GM18519 (cell line): ENCODE data around the gene HYCC2.
A peak's percentile ranks its signal among the peaks of the same experiment; 100 is the strongest.
"Not testable (repeated sequence)": the region's sequence is repeated elsewhere in the genome, so short reads cannot be mapped to it uniquely, and the experiment has no call there.

Experiments used
- ATAC-seq: cut with Tn5 transposase; IDR thresholded peaks from one replicate; pipeline ENCODE4 v1.9.1; 2021; ENCODE audit warnings: mild to moderate bottlenecking, moderate library complexity; ENCODE audit not compliant: unreplicated experiment, low FRiP score

HYCC2 gene

GRCh38 chr2:201073071-201073470, 1.6 kb upstream of the HYCC2 start:
- ATAC-seq = no peak

GRCh38 chr2:201072201-201072530, 695 bp upstream of the HYCC2 start:
- ATAC-seq = no peak

GRCh38 chr2:201070948-201071478, 458 bp downstream of the HYCC2 start:
- ATAC-seq = peak; percentile 2

- no peak for ATAC-seq
Observed at GRCh38 chr2:201064797-201065329, 6.6 kb downstream of the HYCC2 start.

GRCh38 chr2:201063516-201063915, 8.0 kb downstream of the HYCC2 start:
- ATAC-seq = not testable (repeated sequence)

GRCh38 chr2:201059961-201060755, 11.3 kb downstream of the HYCC2 start:
- no peak for ATAC-seq

GRCh38 chr2:201058914-201059313, 12.6 kb downstream of the HYCC2 start:
- ATAC-seq = no peak

- ATAC-seq = no peak
Observed at GRCh38 chr2:201057715-201058248, 13.7 kb downstream of the HYCC2 start.

GRCh38 chr2:201057087-201057521, 14.4 kb downstream of the HYCC2 start:
- no peak for ATAC-seq

- ATAC-seq = no peak
Observed at GRCh38 chr2:201049455-201049854, 22.0 kb downstream of the HYCC2 start.

GRCh38 chr2:201046881-201047280, 24.6 kb downstream of the HYCC2 start:
- ATAC-seq = no peak

GRCh38 chr2:201043050-201043449, 28.4 kb downstream of the HYCC2 start:
- not testable (repeated sequence) for ATAC-seq

GRCh38 chr2:201042451-201042850, 29.0 kb downstream of the HYCC2 start:
- not testable (repeated sequence) for ATAC-seq

GRCh38 chr2:201040867-201041628, 30.4 kb downstream of the HYCC2 start:
- no peak for ATAC-seq

- no peak for ATAC-seq
Observed at GRCh38 chr2:201038855-201039254, 32.6 kb downstream of the HYCC2 start.

- ATAC-seq = not testable (repeated sequence)
Observed at GRCh38 chr2:201038361-201038760, 33.1 kb downstream of the HYCC2 start.

GRCh38 chr2:201034355-201034754, 37.1 kb downstream of the HYCC2 start:
- not testable (repeated sequence) for ATAC-seq

GRCh38 chr2:201024518-201024917, 47.0 kb downstream of the HYCC2 start:
- no peak for ATAC-seq

- no peak for ATAC-seq
Observed at GRCh38 chr2:201021914-201022313, 49.6 kb downstream of the HYCC2 start.
